Neural cell (in vitro differentiated cells): Measurements from ENCODE around the gene APBB2. TPM values are rescaled to one million over a fixed set of nuclear protein-coding genes. Genes with fewer than 3 reads are reported as not detected.

Experiments
- H2AFZ ChIP-seq: fragments of 200-600, 300-800 bp; sonication (generic), shearing (Covaris generic); 2 replicates; pipeline ENCODE4 v1.6.0; 2014; ENCODE audit warnings: low read depth, mild to moderate bottlenecking, antibody characterized with exemption, low read length, moderate library complexity
- H3F3A ChIP-seq: fragments of 200-600 bp; shearing (Covaris generic); 2 replicates; pipeline ENCODE4 v1.6.1; 2016; ENCODE audit warnings: mild to moderate bottlenecking, moderate library complexity, mixed read lengths, antibody characterized with exemption, low read length; ENCODE audit not compliant: insufficient read depth, poor library complexity, severe bottlenecking
- H3K27ac ChIP-seq: fragments of 200-600, 300-800 bp; sonication (generic), shearing (Covaris generic); 2 replicates; pipeline ENCODE4 v1.5.1; 2014; ENCODE audit warnings: mild to moderate bottlenecking, low read length, moderate library complexity
- H3K27me3 ChIP-seq: fragments of 300-800, 200-600 bp; sonication (generic), shearing (Covaris generic); 2 replicates; pipeline ENCODE4 v1.6.0; 2014; ENCODE audit warnings: mild to moderate bottlenecking, low read depth, low read length, moderate library complexity; ENCODE audit not compliant: insufficient read depth
- H3K36me3 ChIP-seq: fragments of 300-800, 200-600 bp; sonication (generic), shearing (Covaris generic); 2 replicates; pipeline ENCODE4 v1.5.1; 2014; ENCODE audit warnings: mild to moderate bottlenecking, antibody characterized with exemption, low read length, moderate library complexity; ENCODE audit not compliant: insufficient read depth
- H3K4me2 ChIP-seq: fragments of 300-800, 200-600 bp; sonication (generic), shearing (Covaris generic); 2 replicates; pipeline ENCODE4 v1.6.0; 2014; ENCODE audit warnings: mild to moderate bottlenecking, low read length
- H3K4me3 ChIP-seq: fragments of 300-800, 200-600 bp; sonication (generic), shearing (Covaris generic); 2 replicates; pipeline ENCODE4 v1.5.1; 2014; ENCODE audit warnings: mild to moderate bottlenecking, low read length, moderate library complexity
- H3K79me2 ChIP-seq: fragments of 200-600 bp; shearing (Covaris generic); replicated peaks from 2 replicates; pipeline ENCODE4 v1.6.0; 2014; ENCODE audit warnings: mild to moderate bottlenecking, low read length, moderate library complexity; ENCODE audit not compliant: insufficient read depth
- H3K9ac ChIP-seq: fragments of 300-800, 200-600 bp; sonication (generic), shearing (Covaris generic); 2 replicates; pipeline ENCODE4 v1.6.1; 2016; ENCODE audit warnings: mild to moderate bottlenecking, low read length, mixed read lengths
- H3K9me2 ChIP-seq: fragments of 200-600 bp; shearing (Covaris generic); 2 replicates; pipeline ENCODE4 v1.6.1; 2016; ENCODE audit warnings: mild to moderate bottlenecking, low read length, mixed read lengths; ENCODE audit not compliant: insufficient read depth
- H3K9me3 ChIP-seq: fragments of 200-600, 300-800 bp; sonication (generic), shearing (Covaris generic); 2 replicates; pipeline ENCODE4 v1.6.1; 2016; ENCODE audit warnings: mild to moderate bottlenecking, mixed run types, low read length, moderate library complexity, mixed read lengths
- H4K20me1 ChIP-seq: fragments of 200-600 bp; shearing (Covaris generic); 2 replicates; pipeline ENCODE4 v1.6.1; 2016; ENCODE audit warnings: mild to moderate bottlenecking, mixed run types; ENCODE audit not compliant: insufficient read depth
- EP300 ChIP-seq: fragments of 450-650 bp; conservative IDR thresholded peaks from 2 replicates; pipeline ENCODE4 v1.6.1; 2014; ENCODE audit warnings: antibody characterized with exemption, mild to moderate bottlenecking, moderate library complexity; ENCODE audit not compliant: poor library complexity, severe bottlenecking
- EZH2 ChIP-seq: fragments of 200-600, 300-800 bp; shearing (Covaris generic), sonication (generic); IDR thresholded peaks from 2 replicates; pipeline ENCODE4 v1.6.1; 2014; ENCODE audit warnings: antibody characterized with exemption, low read length, borderline replicate concordance, mild to moderate bottlenecking; ENCODE audit not compliant: insufficient read depth, poor library complexity, severe bottlenecking
- MXI1 ChIP-seq: fragments of 450-650 bp; conservative IDR thresholded peaks from 2 replicates; pipeline ENCODE4 v1.6.1; 2014; ENCODE audit warnings: antibody characterized with exemption, mild to moderate bottlenecking; ENCODE audit not compliant: poor library complexity, severe bottlenecking
- POLR2AphosphoS5 ChIP-seq: IDR thresholded peaks from 2 replicates; pipeline ENCODE4 v1.6.1; 2012
- RAD21 ChIP-seq: fragments of 450-650 bp; conservative IDR thresholded peaks from 2 replicates; pipeline ENCODE4 v1.6.1; 2014; ENCODE audit warnings: antibody characterized with exemption, mild to moderate bottlenecking, moderate library complexity
- REST ChIP-seq: IDR thresholded peaks from 2 replicates; pipeline ENCODE4 v1.6.1; 2012; ENCODE audit warnings: borderline replicate concordance
- SMC3 ChIP-seq: fragments of 450-650 bp; conservative IDR thresholded peaks from 2 replicates; pipeline ENCODE4 v1.6.1; 2014; ENCODE audit warnings: antibody characterized with exemption, mild to moderate bottlenecking, moderate library complexity; ENCODE audit not compliant: poor library complexity
- TAF1 ChIP-seq: IDR thresholded peaks from 2 replicates; pipeline ENCODE4 v1.6.1; 2012; ENCODE audit warnings: low read depth
- polyA plus RNA-seq: library from polyadenylated mRNA; depleted of rRNA; stranded (reverse); fragments of >200 nt; gene quantifications from 2 replicates; pipeline ENCODE4 v1.2.3, GENCODE V29; 2014
- TF ChIP-seq, protein P1 (sequence below): fragments of 450-650 bp; IDR thresholded peaks from 2 replicates; pipeline ENCODE4 v1.5.1; 2014; ENCODE audit warnings: antibody characterized with exemption, mild to moderate bottlenecking, moderate library complexity; ENCODE audit not compliant: poor library complexity, severe bottlenecking

APBB2 gene
- polyA plus RNA-seq, 1 donor from 2014 or later, result 41.9 TPM

DNA sequence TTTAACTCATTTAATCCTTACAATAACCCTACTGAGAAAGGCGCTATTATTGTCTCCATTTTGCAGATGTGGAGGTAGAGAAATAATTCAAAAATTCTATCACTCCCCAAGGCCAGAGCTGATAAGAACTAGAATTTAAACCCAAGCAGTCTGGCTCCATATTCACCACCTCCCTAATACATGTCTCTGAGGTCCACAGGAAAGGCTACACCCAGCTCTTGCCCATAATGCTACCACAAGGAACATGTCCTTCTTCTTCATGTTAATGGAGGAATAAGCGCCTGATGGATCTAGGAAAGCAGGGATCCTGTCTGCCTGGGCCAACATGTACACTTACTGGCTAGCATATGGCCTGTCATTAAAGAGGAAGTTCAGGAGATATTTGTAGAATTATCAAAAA lies 16.3 kb downstream of the APBB2 start:
- H3K9me3 ChIP-seq, result no peaks in the 10 kb centered on the region
- H3K4me2 ChIP-seq, result no peak overlapping the region
- H3K79me2 ChIP-seq, result peaks cover 21% of the 10 kb centered on the region
- H3K9me2 ChIP-seq, result no peaks in the 10 kb centered on the region
- TF ChIP-seq EP300, result no peak
- no peak for TF ChIP-seq RAD21
- TF ChIP-seq POLR2AphosphoS5, result no peak
- TF ChIP-seq REST, result no peak
- no peak for TF ChIP-seq TAF1
- TF ChIP-seq, protein P1, sequence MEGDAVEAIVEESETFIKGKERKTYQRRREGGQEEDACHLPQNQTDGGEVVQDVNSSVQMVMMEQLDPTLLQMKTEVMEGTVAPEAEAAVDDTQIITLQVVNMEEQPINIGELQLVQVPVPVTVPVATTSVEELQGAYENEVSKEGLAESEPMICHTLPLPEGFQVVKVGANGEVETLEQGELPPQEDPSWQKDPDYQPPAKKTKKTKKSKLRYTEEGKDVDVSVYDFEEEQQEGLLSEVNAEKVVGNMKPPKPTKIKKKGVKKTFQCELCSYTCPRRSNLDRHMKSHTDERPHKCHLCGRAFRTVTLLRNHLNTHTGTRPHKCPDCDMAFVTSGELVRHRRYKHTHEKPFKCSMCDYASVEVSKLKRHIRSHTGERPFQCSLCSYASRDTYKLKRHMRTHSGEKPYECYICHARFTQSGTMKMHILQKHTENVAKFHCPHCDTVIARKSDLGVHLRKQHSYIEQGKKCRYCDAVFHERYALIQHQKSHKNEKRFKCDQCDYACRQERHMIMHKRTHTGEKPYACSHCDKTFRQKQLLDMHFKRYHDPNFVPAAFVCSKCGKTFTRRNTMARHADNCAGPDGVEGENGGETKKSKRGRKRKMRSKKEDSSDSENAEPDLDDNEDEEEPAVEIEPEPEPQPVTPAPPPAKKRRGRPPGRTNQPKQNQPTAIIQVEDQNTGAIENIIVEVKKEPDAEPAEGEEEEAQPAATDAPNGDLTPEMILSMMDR, result no peak
- TF ChIP-seq EZH2, result no peak
- no peak for TF ChIP-seq SMC3
- TF ChIP-seq MXI1, result no peak
- H3K36me3 ChIP-seq, result no peaks in the 10 kb centered on the region
- no peaks in the 10 kb centered on the region for H3F3A ChIP-seq
- H3K27me3 ChIP-seq, result no peaks in the 10 kb centered on the region
- no peak overlapping the region for H2AFZ ChIP-seq
- no peak overlapping the region for H3K4me3 ChIP-seq
- H3K27ac ChIP-seq, result no peak overlapping the region
- H4K20me1 ChIP-seq, result no peaks in the 10 kb centered on the region
- no peak overlapping the region for H3K9ac ChIP-seq

DNA sequence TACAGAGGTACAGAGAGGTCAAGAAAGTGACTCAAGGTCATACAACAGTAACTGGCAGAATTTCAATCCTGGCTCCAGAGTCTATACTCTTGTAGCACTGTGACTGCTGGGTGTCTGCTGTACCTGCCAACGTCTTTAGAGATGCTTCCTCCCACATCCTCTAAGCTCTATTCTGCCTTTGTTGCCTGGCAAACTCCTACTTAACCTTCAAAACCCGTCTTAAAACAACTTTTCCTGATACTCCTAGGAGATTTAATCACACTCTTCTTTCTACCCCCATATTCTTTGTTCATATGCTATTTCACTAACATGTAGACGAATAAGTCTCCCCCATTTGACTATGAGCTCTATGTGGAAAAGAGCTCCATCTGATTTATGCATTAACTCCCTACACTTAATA lies 16.8 kb downstream of the APBB2 start:
- peaks cover 21% of the 10 kb centered on the region for H3K79me2 ChIP-seq
- no peaks in the 10 kb centered on the region for H3K27me3 ChIP-seq
- no peak overlapping the region for H3K4me3 ChIP-seq
- H2AFZ ChIP-seq, result no peak overlapping the region
- H3F3A ChIP-seq, result no peaks in the 10 kb centered on the region
- no peaks in the 10 kb centered on the region for H3K36me3 ChIP-seq
- H3K9me3 ChIP-seq, result no peaks in the 10 kb centered on the region
- no peak overlapping the region for H3K9ac ChIP-seq
- no peaks in the 10 kb centered on the region for H3K9me2 ChIP-seq
- H3K4me2 ChIP-seq, result no peak overlapping the region
- H3K27ac ChIP-seq, result no peak overlapping the region
- TF ChIP-seq TAF1, result no peak
- no peak for TF ChIP-seq MXI1
- TF ChIP-seq EP300, result no peak
- TF ChIP-seq SMC3, result no peak
- TF ChIP-seq, protein P1, result no peak
- TF ChIP-seq RAD21, result no peak
- no peak for TF ChIP-seq EZH2
- no peak for TF ChIP-seq REST
- no peak for TF ChIP-seq POLR2AphosphoS5
- H4K20me1 ChIP-seq, result no peaks in the 10 kb centered on the region
